Measurements from ENCODE around the gene NME1.
A peak's percentile ranks its signal among the peaks of the same experiment; 100 is the strongest.
"Not testable (repeated sequence)": the region's sequence is repeated elsewhere in the genome, so short reads cannot be mapped to it uniquely, and the experiment has no call there.

NME1 gene

DNA sequence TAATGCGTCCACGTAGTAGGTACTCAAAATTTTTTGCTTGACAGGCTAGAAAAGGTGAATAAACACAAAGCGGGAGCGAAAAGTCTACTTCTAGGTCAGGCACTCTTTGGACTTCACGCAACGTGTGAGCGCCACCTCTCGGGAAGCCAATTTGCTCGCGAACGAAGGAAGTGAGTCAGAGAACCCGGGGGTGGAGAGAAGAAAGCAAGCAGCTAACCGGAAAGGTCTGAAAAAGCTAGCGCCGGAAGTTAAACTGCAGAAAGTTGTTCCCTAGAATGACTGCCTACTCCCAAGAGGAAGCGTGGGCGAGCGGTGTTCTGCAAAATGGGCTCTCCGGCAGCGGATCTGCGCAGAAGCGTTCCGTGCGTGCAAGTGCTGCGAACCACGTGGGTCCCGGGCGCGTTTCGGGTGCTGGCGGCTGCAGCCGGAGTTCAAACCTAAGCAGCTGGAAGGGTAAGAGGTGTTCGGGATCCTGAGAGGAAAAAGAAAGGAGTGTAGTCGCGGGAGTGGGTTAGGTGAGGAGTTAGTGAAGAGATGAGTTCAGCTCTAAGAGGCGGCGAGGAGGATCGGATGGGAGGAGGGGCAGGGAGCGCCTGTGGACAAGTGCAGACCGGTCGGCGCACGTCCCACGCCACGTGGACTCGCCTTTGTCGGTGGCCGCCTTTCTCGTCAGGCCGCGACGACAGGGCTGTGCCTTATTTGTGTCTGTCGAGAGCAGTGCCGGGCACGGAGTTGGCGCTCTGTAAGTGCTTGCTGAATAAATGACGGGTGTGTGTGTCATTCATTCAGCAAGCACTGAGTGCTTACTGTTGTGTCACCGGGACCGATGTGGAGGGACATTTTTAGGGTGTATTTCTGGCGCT lies at the start of gene NME1:
TSS of gene NME1 (plus strand) at position 350 of the 863 bp plus-strand sequence. CDS start 2,096 bp downstream, outside the sequence.
- peak; percentile 98 to 99 for DNase-seq (ENCODE audit: low read depth in 1 of 2, low spot score in 1 of 2)

DNA sequence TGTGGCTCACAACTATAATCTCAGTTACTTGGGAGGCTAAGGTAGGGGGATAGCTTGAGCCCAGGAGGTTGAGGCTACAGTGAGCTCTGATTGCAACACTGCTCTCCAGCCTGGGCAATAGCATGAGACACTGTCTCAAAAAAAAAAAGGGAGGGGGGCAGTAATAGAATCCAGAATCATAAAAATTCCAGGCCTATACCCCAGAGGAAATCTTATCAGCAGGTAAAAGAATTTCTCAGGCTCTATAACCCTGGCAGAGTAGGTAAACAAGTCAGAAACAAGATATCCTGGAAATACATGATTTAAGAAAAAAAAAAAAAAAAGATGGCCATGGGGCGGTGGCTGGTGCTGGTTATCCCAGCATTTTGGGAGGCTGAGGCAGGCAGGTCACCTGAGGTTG lies 45.6 kb upstream of the NME1 start:
- DNase-seq (ENCODE audit: low read depth in 1 of 2, low spot score in 1 of 2) = no peak

DNA sequence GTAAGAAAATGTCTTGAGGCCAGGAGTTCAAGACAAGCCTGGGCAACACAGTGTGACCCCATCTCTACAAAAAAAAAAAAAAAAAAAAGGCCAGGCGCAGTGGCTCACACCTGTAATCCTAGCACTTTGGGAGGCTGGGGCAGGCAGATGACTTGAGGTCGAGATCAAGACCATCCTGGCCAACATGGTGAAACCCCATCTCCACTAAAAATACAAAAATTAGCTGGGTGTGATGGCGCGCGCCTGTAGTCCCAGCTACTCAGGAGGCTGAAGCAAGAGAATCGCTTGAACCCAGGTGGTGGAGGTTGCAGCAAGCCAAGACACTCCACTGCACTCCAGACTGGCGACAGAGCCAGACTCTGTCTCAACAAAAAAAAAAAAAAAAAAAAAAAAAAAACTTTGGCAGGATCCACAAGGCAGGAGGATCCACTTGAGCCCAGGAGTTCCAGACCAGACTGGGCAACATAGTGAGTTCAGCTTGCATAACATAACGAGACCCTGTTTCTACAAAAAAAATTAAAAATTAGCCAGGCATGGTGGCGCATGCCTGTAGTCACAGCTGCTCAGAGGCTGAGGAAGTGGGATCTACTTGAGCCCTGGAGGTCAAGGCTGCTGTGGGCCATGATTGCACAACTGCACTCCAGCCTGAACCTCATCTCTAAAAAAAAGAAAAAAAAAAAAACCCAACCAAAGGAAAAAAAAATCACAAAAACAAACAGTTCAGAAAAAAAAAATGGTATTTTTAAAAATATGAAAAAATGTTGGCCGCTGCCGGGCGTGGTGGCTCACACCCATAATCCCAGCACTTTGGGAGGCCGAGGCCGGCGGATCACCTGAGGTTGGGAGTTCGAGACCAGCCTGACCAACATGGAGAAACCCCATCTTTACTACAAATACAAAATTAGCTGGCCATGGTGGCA lies 40.8 kb upstream of the NME1 start:
- not testable (repeated sequence) for DNase-seq (ENCODE audit: low read depth in 1 of 2, low spot score in 1 of 2)

DNA sequence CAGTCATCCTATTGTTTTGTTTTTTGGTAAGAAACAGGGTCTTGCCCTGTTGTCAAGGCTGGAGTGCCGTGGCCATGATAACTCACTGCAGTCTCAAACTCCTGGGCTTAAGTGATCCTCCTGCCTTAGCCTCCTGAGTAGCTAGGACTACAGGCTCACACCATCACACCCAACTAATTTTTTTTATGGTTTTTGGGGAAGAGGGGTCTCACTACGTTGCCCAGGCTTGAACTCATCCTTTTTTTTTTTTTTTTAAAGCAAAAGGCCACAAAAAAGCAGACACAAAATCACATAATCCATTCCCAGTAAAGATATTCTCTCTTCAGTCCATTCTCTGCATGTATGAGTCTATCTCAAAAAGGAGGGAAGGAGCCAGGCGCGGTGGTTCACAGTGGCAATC lies 38.2 kb upstream of the NME1 start:
- no peak for DNase-seq (ENCODE audit: low read depth in 1 of 2, low spot score in 1 of 2)

DNA sequence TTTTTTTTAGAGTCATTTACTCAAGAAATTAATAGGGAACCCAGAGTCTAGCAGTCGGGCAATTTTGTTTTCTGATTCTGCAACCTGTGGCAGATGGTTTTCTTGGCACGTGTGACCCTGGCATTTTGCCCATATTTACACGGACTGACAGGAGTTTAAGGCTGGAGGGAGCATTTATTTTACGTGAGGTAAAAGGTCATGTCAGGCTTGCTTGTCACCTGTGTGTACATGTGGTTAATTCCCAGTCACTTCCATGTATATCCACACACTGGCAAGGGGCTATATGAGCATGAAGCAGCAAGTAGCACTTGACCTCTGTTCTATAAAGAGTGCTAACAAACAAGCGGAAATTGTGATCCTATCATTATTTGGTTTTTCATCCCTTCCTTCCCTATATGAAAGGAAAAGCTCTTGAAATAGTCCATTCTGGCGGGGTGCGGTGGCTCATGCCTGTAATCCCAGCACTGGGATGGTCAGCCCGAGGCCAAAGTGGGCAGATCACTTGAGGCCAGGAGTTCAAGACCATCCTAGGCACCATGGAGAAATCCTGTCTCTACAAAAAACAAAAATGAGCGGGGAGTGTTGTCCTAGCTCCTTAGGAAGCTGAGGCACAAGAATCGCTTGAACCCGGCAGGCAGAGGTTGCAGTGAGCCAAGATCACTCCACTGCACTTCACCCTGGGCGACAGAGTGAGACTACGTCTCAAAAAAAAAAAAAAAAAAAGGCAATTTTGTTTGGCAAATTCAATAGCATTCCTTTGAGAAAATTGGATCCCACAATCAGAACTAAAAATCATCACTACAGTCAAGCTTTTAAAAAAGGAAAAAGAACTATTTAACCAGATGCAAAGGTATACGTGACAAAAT lies 34.8 kb upstream of the NME1 start:
- no peak for DNase-seq (ENCODE audit: low read depth in 1 of 2, low spot score in 1 of 2)

DNA sequence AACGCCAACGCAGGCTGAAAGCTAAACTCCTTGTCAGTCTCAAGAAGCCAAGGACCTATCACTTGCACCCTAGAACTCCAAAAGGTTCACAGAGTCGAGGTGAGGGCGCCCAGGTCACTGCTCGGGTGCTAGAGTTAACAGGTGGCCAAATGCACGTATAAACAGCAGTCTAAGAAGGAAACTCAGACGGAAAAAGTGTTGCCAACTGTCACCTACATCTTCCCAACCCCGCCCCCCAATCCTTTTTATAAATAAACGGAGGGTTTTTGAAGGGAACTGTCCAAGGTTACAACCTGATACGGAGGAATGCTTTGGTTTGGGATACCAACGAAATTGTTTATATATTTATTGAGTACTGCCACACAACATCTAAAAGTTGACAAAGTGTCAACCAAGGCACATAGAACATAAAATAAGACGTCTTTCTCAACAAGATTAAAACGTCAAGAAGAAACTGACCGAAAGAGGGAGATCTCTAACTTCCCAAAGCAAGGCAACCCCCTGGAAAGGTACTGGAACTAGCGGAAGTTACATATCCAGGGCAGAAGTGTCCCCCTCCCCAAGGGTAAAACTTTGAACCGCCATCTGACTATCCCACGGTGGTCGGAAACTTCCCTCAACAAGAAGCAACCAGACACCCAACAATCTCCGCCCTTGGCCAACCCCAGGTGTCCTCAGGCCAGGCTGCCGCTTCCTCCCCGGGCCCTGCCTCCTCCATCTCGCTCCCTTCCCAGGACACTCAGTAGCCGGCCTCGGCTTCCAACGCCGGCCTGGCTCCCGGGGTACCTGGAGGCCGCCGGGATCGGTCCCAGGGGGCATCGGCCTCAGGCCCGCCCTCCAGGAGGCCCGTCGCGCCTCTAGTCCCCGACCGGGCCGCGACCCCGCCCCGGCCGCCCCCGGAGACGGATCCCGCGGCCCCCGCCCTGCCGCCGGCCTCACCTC lies 33.7 kb upstream of the NME1 start:
- peak in 1 of 2 donors; percentile 4 for DNase-seq (ENCODE audit: low read depth in 1 of 2, low spot score in 1 of 2)

DNA sequence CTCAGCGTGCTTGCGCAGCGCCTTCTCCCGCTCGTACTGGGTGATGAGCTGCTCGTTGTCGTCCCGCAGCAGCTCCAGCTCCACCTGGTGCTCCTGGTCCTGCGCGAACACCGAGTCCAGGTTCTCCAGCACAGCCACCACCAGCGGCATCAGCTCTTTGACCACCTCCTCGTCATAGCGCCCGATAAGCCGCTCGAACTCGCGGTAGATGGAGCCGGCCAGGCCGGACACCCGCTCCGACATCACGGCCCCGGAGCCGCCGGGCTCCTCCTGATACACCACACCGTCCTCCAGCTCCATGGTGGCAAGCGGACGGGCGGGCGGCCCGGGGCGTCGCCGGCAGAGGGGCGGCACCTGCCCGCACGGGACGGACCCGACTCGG lies 33.0 kb upstream of the NME1 start:
- peak; percentile 27 to 51 for DNase-seq (ENCODE audit: low read depth in 1 of 2, low spot score in 1 of 2)

DNA sequence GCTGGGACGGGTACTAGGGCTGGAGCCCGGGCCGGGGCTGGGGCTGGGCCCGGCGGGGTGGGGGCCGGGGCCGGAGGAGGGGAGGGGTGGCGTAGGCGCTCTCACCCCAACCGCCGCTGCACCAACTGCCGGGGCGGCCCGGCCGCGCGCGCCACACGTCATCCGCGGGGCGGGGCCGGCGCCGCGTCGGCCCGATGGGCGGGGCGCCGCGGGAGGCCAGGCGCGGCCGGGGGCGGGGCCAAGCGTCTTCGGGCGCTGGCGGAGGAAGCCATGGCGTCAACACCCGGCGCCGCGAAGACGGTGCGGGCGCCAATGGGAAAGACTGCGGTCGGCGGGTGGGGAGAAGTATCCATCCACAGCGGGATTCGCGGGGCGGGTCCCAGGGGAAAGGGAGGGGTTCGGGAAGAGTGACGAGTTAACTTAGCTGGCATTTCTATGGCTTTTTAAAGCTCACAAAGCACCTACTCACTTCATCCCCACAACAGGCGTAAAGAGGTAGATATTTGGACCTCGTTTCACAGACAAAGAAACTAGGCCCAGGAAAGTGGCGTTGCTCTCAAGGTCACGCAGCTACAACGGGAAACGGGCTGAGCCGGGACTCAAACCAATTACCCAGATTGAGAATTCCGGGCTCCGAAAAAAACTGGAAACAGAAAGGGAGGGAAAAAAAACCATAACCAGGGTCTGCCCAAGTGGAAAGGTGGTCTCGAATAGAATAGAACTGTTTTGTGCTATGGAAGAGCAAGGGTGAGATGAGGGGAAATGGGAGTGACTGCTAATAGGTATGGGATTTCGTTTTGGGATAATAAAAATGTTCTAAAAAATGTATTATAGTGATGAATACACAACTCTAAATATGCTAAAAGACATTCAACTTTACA lies 32.4 kb upstream of the NME1 start, which contains the start of gene SPAG9:
TSS of gene SPAG9 (minus strand) at position 130 of the 881 bp plus-strand sequence. CDS start 212 bp downstream, outside the sequence.
- peak; percentile 80 to 88 for DNase-seq (ENCODE audit: low read depth in 1 of 2, low spot score in 1 of 2)

DNA sequence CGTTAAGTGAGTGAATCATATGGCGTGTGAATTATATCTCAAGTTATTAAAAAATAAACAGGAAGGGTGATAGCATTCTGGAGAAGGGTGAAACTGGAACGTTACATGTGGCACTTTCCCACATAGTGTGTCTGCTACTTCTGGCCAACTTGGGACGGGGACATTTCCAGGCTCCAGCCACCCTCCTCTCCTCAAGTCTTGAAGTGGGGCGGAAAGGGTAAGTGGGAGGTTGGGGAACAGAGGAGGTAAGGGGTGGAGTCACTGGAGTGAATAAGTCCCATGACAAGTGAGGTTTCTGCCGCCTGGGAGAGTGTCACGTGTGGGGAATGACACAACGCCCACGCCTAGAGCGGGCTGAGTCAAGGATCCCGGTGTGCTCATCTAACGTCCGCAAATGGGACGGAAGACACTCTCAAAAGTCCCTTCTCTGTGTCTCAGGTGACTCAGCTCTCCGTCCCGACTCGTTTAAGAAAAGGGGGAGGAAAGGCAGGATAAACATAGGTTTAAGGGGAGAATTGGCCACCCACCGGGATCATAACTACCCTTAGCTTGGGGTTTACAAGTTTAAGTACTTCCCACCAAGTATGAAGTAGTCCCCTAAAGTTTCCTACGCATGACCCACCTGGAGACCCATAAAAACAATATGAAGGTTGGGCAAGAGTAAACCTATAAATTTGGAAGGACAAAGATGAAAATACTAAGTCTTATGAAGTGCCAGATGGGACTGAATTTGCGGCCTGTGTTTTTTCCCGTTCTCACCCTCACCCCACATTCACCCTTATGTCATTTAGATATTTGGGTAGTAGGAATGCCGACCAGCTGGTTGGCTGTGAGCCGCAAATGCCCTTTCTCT lies 31.5 kb upstream of the NME1 start:
- peak; percentile 80 to 88 for DNase-seq (ENCODE audit: low read depth in 1 of 2, low spot score in 1 of 2)

DNA sequence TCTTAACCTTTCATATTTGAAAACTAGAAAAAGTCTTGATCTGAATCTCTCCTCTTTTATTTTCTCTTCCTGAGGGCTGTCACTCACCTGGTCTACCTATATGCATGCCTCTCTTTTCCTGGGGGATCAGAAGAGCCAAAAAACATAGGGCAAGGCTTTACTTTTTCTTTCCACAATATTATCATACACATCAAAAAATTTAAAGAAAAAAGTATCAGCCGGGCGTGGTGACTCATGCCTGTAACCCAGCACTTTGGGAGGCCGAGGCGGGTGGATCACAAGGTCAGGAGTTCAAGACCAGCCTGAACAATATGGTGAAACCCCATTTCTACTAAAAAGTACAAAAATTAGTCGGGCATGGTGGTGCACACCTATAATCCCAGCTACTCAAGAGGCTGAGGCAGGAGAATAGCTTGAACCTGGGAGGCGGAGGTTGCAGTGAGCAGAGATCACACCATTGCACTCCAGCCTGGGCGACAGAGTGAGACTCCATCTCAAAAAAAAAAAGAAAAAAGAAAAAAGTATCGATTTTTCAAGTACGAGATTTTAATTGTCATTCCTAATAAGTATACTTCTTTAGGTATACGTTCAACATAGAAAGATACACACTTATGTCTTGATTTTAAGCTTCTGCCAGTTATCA lies 30.8 kb upstream of the NME1 start:
- DNase-seq (ENCODE audit: low read depth in 1 of 2, low spot score in 1 of 2) = not testable (repeated sequence)

DNA sequence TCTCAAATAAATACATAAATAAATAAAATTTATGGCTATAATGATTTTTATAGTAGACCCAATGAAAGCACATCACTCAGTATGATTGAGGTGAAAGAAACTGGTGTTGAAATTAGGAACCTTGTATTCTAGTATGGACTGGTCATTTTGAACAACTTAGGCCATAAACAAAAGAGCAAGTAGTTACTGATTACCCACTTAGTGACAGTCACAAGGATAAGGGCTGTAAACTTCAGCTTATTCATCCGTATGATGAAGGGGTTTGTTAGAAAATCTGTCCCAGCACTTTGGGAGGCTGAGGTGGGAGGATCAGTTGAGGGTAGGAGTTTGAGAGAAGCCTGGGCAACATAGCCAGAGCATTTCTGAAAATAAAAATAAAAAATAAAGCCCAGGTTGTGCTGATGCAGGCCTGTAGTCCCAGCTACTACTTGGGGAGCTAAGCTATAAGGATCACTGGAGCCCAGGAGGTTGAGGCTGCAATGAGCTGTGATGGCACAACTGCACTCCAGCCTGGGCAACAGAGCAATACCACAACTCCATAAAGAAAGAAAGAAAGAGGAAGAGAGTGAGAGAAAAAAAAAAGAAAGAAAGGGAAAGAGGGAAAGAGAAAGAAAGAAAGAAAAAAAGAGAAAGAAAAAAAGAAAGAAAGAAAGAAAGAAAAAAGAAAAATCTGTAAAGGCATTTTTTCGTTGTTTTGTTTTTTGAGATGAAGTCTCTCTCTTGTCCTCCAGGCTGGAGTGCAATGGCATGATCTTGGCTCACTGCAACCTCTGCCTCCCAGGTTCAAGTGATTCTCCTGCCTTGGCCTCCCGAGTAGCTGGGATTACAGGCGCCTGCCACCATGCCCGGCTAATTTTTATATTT lies 28.5 kb upstream of the NME1 start:
- no peak for DNase-seq (ENCODE audit: low read depth in 1 of 2, low spot score in 1 of 2)

DNA sequence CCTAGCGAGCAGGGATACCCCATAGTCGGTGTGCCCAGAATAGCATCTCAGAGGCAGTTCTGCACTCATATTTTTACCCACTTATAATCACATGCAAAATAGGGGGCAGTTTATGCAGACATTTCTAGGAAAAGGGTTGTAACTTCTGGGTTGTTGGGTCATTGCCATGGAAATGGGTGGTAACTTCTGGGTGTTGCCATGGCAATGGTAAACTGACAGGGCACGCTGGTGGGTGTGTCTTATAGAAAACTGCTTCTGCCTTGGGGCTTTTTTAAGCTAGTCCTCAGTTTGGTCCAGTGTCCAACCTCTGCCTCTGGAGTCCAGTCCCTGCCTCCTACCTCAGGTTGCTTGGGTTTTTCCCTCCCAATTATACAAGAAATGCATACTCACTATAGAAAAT lies 25.3 kb upstream of the NME1 start:
- DNase-seq (ENCODE audit: low read depth in 1 of 2, low spot score in 1 of 2) = no peak

DNA sequence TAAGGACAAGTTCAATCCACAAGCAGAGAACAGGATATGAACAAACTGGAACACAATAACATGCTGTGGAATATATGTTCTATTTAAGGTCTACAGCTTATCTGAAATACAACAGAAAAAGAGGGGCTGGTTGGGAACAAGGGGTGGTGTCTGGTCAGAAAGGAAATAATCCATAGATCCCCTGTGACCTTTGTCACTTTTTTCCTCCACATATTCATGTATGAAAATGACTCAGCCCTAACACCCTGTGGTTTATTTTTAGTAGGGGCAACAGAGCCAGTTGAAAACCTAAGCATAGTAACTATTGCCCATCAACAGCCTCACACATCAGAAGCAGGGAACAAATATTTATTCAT lies 20.4 kb upstream of the NME1 start:
- no peak for DNase-seq (ENCODE audit: low read depth in 1 of 2, low spot score in 1 of 2)

DNA sequence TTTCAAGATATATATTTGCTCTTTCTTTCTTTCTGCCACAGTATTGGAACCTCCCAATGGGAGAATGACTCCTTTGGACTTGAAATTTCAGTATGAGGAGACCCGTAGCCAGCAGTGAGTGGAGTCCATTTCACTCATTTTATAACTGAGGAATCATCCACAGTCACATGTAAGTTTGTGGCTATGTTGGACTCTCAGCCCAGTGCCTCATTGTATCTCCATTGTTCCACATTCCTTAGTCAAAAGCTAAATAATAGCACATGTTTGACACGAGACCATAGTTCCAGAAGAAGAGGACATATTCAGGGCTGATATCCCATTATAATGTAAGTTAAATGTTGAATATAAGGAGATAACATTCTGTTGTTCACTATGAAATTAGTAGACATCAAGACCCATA lies 20.0 kb upstream of the NME1 start:
- DNase-seq (ENCODE audit: low read depth in 1 of 2, low spot score in 1 of 2) = no peak

DNA sequence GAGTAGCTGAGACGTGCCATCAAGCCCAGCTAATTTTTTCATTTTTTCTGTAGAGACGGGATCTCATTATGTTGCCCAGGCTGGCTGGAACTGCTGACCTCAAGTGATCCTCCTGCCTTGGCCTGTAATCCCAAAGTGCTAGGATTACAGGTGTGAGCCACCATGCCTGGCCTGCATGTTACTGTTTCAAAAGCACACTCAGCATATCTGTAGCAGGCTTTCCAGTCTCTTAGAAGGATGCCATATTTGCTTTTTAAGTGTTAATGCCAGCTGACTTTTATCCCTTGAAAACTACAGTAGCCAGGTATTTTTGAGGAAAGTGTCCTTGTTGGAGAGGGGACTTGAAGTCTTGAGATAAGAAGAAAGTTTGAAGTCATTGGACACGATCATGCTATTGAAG lies 17.4 kb upstream of the NME1 start:
- DNase-seq (ENCODE audit: low read depth in 1 of 2, low spot score in 1 of 2) = no peak

DNA sequence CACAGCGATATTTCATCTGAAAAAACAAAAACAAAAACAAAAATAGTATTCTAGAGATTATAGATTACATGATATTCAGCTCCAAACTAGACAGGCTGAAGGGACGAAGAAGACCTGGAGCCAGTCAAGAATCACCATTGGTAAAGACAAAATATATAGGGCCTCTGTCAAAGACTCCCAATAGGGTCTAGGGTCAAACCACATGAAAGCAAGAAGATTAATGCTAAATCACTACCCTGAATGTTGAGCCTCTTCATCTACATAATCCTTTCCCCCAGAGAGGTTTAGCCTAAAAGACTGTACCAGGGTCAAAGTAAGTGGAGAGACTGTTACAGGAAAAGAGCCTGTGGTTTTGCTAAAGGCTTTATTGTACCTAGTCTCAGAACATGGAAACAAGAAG lies 10.8 kb upstream of the NME1 start:
- no peak for DNase-seq (ENCODE audit: low read depth in 1 of 2, low spot score in 1 of 2)

Measured in activated CD4-positive, alpha-beta T cell treated with anti-CD3 and anti-CD28 coated beads, Interleukin-2, amount 50 U/mL, for 24 hours (primary cell).